PFSK-1 (cell line): Measurements from ENCODE around the gene CNGB1.

Experiments
- FOXP2 ChIP-seq: optimal IDR thresholded peaks from 2 replicates; pipeline ENCODE3; 2011; ENCODE audit warnings: borderline replicate concordance, control low read depth, inconsistent platforms; ENCODE audit not compliant: insufficient read depth; ENCODE audit errors: extremely low read length, extremely low read depth
- POLR2AphosphoS5 ChIP-seq: IDR thresholded peaks from 2 replicates; pipeline ENCODE4 v1.6.1; 2012; ENCODE audit warnings: low read depth, mild to moderate bottlenecking, control low read depth, low read length, moderate library complexity
- REST ChIP-seq, 2 experiments: IDR thresholded peaks; 2 replicates each; pipeline versions ENCODE4 v1.6.1 to v1.8.0; 2011 to 2012; ENCODE audit warnings: low read depth in 2 of 2, low read length in 2 of 2, control low read depth in 1 of 2, inconsistent platforms in 1 of 2, mild to moderate bottlenecking in 1 of 2, moderate library complexity in 1 of 2; ENCODE audit not compliant: insufficient read depth in 1 of 2
- SIN3A ChIP-seq: IDR thresholded peaks from 2 replicates; pipeline ENCODE4 v1.6.1; 2012; ENCODE audit warnings: mild to moderate bottlenecking, low read length, moderate library complexity, borderline replicate concordance; ENCODE audit not compliant: insufficient read depth
- TAF1 ChIP-seq: IDR thresholded peaks from 2 replicates; pipeline ENCODE4 v1.6.1; 2012; ENCODE audit warnings: low read length, control low read depth, borderline replicate concordance; ENCODE audit not compliant: insufficient read depth

DNA sequence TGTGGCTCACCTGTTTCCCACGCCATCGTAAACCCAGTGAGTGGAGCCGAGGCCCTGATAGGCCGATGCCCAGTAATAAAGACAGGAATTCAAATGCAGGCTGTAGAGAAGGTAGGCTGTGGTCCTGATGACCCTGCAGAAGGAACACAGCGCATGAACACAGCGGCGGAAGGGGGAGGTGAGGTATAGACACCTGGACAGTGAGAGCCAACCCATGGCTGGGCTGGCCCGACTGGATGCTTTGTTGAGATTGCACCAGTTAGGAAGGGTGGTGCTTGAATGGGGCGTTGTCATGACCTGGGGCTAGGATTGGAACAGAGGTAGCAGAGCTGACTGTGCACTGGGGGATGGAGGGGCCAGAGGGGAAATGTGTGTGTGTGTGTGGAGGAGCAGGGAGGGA lies 59.2 kb downstream of the CNGB1 start:
- TF ChIP-seq POLR2AphosphoS5: no peak
- TF ChIP-seq REST (IDR thresholded peaks at IDR 0.05; ENCODE audit: insufficient read depth in 1 of 2, low read depth in 2 of 2, low read length in 2 of 2): no peak
- no peak for TF ChIP-seq TAF1
- TF ChIP-seq FOXP2: no peak
- TF ChIP-seq SIN3A: no peak
